Spleen (tissue), 11 donors: ENCODE results near the gene ROGDI. TPM values are rescaled to one million over a fixed set of nuclear protein-coding genes. Genes with fewer than 3 reads are reported as not detected.

Experiments used
- DNase-seq: peaks from one replicate; pipeline ENCODE4 v3.0.0-alpha.2; 2020
- H3K27ac ChIP-seq, 8 donors: fragments of 200-600 bp; sonication (generic) in 7 of 8; 1 replicate in 4 of 8; 2 replicates in 4 of 8; pipeline versions ENCODE4 v1.5.0 to v1.8.0; 2016 to 2021; ENCODE audit warnings: inconsistent platforms in 4 of 8, mild to moderate bottlenecking in 4 of 8, moderate library complexity in 1 of 8
- H3K27me3 ChIP-seq, 7 donors: fragments of 200-600 bp; sonication (generic) in 6 of 7; replicated peaks in 1 of 7; 1 replicate in 4 of 7; 2 replicates in 3 of 7; pipeline versions ENCODE4 v1.5.0 to v1.8.0; 2016 to 2021; ENCODE audit warnings: inconsistent platforms in 3 of 7, mild to moderate bottlenecking in 1 of 7
- H3K36me3 ChIP-seq, 6 donors: fragments of 200-600 bp; sonication (generic) in 5 of 6; 1 replicate in 4 of 6; 2 replicates in 2 of 6; pipeline versions ENCODE4 v1.5.0 to v1.8.0; 2016 to 2021; ENCODE audit warnings: inconsistent platforms in 2 of 6
- H3K4me1 ChIP-seq, 6 donors: fragments of 200-600 bp; sonication (generic) in 5 of 6; 1 replicate in 3 of 6; 2 replicates in 3 of 6; pipeline versions ENCODE4 v1.5.0 to v1.8.0; 2016 to 2021; ENCODE audit warnings: inconsistent platforms in 3 of 6
- H3K4me3 ChIP-seq, 8 donors: fragments of 200-600 bp; sonication (generic) in 7 of 8; 1 replicate in 4 of 8; 2 replicates in 4 of 8; pipeline versions ENCODE4 v1.5.0 to v1.8.0; 2016 to 2021; ENCODE audit warnings: inconsistent platforms in 4 of 8, mild to moderate bottlenecking in 4 of 8, moderate library complexity in 2 of 8
- H3K9me3 ChIP-seq, 8 donors: fragments of 200-600 bp; sonication (generic) in 7 of 8; 1 replicate in 4 of 8; 2 replicates in 4 of 8; pipeline versions ENCODE4 v1.5.0 to v1.8.0; 2016 to 2021; ENCODE audit warnings: inconsistent platforms in 4 of 8
- POLR2A ChIP-seq, 3 donors: fragments of 450-650 bp; IDR thresholded peaks; one replicate each; pipeline ENCODE4 v1.5.1; 2017; ENCODE audit warnings: antibody characterized with exemption in 3 of 3, mild to moderate bottlenecking in 1 of 3
- POLR2AphosphoS5 ChIP-seq, 3 donors: sonication (generic); formaldehyde crosslinking; IDR thresholded peaks; one replicate each; pipeline ENCODE4 v1.5.1; 2017; ENCODE audit warnings: antibody characterized with exemption in 3 of 3
- WGBS, 5 donors: extraction: QIAGEN DNeasy Blood & Tissue Kit in 3 of 5; methylation state at CpG; one replicate each; pipeline versions ENCODE4 v1.1.5 to v1.1.7; 2013 to 2018; 5-methylcytosine and 5-hydroxymethylcytosine counted together
- intact Hi-C: fragments of 100-400 bp; cut with DNase I; formaldehyde crosslinking; loops from one replicate; pipeline ENCODE4 v1.15.0; 2023; ENCODE audit warnings: low total_unique reads
- polyA plus RNA-seq, 3 donors: library from polyadenylated mRNA; stranded (reverse); fragments of 200-250 nt; gene quantifications; one replicate each; pipeline ENCODE4 v1.2.1, GENCODE V29; 2013
- total RNA-seq, 7 donors: library from RNA; depleted of rRNA in 3 of 7; stranded (reverse); fragments of >200 nt in 3 of 7; fragmentation: NEBNext Ultra II Directional in 4 of 7; extraction: Animal tissue kit (Norgen Biotek cat#: 25700) in 4 of 7; gene quantifications; one replicate each; pipeline versions ENCODE4 v1.1.0 to v1.2.1, GENCODE V29; 2016 to 2021
- TF ChIP-seq, protein P1 (sequence below), 11 experiments: fragments of 200-600 bp in 7 of 11; fragments of 450-650 bp in 4 of 11; sonication (generic) in 4 of 11; IDR thresholded peaks in 8 of 11; conservative IDR thresholded peaks in 3 of 11; 1 replicate in 7 of 11; 2 replicates in 4 of 11; pipeline versions ENCODE4 v1.4.0 to v1.8.0; 2016 to 2021; ENCODE audit warnings: antibody characterized with exemption in 11 of 11, inconsistent platforms in 4 of 11, mild to moderate bottlenecking in 1 of 11
- donor health status: healthy with polysubstance abuse.
- donor health status: DM: no; HTN: no; CAD: no; lungs with moderate emphysema.
- donor health status: DM: no; HTN: no; CAD: no.
- donor health status: Bipolar disorder and iron deficiency.
- donor health status: healthy.
- donor health status: DM: no; HTN: no; CAD: no.
- donor health status: DM: yes; HTN: yes; CAD: no.

ROGDI gene
- total and polyA plus RNA-seq, 10 donors: 24.6 to 47.5 (median 31.9) TPM

DNA sequence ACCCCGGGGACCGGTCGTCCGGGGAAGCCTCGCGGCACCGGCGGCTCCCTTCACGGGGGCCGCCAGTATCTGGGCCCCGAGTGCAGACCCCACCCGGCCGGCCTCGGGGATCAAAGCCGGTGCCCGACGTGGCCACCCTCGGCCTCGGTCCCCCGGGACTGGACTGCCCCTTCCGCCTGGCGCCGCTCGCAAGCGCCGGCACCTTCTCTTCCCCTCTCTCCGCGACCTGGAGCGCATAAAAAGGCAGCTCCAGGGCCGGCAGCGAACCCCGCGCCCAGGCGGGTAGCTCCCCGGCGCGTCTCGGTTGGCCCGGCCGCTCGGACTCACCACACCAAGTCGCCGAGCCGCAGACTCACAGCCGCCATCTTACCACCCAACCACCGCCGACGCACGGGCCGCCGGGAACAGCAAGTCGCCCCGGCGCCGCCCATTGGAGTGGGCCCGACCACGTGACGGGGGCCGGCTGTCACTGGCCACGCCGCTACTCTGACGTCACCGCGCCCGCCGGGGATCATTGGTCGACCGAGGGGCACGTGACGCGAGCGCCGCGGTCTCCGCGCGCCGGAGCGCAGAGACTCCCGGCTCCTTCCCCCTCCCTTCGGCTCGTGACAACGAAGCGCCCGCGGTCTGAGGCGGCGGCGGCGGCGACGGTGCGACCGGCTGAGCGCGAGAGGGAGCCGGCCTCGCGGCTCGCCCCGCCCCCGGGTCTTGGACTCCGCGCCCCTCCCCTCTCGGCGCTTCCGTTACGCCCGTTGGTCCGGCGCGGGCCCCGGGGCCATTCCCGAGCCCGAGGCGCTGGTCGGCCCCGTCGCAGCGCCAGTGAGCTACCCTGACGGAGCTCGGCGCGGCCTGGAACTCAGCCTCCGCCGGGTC is 44.7 kb upstream of the ROGDI start, which contains the start of the genes GLYR1 and UBN1:
TSS of gene GLYR1 (minus strand) at position 388 of the 873 bp plus-strand sequence. CDS start at position 365, 23 bp downstream.
TSS of gene UBN1 (plus strand) at position 581 of the 873 bp plus-strand sequence. CDS start 5,437 bp downstream, outside the sequence.
- Histone ChIP-seq H3K36me3 (peaks cover 7 to 35% (median 30%) of the 10 kb centered on the region in 6 donors), H3K27ac (peak within 1 kb of the TSS; percentile 94 to 100 (median 98)), H3K27me3 (no peaks in the 10 kb centered on the region), H3K4me3 (peak within 1 kb of the TSS; percentile 94 to 98 (median 98)), H3K9me3 (no peaks in the 10 kb centered on the region), H3K4me1 (peaks cover 38 to 70% (median 67%) of the 10 kb centered on the region in 6 donors)
- intact Hi-C loops: no loop called here
- TF ChIP-seq, protein P1, sequence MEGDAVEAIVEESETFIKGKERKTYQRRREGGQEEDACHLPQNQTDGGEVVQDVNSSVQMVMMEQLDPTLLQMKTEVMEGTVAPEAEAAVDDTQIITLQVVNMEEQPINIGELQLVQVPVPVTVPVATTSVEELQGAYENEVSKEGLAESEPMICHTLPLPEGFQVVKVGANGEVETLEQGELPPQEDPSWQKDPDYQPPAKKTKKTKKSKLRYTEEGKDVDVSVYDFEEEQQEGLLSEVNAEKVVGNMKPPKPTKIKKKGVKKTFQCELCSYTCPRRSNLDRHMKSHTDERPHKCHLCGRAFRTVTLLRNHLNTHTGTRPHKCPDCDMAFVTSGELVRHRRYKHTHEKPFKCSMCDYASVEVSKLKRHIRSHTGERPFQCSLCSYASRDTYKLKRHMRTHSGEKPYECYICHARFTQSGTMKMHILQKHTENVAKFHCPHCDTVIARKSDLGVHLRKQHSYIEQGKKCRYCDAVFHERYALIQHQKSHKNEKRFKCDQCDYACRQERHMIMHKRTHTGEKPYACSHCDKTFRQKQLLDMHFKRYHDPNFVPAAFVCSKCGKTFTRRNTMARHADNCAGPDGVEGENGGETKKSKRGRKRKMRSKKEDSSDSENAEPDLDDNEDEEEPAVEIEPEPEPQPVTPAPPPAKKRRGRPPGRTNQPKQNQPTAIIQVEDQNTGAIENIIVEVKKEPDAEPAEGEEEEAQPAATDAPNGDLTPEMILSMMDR (IDR thresholded peaks at IDR 0.05 in 8 of 11, conservative IDR thresholded peaks at IDR 0.05 in 3 of 11): peak in 2 of 11 experiments; percentile 7 to 29
- TF ChIP-seq POLR2A (IDR thresholded peaks at IDR 0.05): peak in 1 of 3 donors; percentile 51
- peak; percentile 91 to 96 (median 96) for TF ChIP-seq POLR2AphosphoS5 (IDR thresholded peaks at IDR 0.05)
- 0 to 1% (median 0%) methylated on average over 34 to 126 of the region's 126 CpGs for WGBS, 5 donors
- peak; percentile 99 for DNase-seq

DNA sequence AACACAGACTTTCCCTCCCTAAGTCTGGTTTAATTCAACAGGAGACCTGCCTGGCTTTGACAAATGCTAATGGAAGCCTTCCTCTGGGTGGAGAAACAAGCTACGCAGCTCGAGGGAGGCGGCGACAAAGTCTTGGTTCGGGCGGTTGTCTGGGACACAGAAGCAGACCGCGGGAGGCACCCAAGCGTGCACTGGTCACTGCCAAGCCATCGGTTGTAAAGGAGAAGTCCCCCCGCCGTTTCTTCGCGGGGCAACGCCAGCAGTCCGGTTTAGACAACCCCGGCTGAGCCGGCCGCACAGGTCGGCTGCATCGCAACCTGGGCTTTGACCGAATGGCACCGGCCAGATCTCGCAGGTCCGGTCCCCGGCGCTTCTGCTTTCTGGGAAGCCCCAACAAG is 44.1 kb upstream of the ROGDI start:
- Histone ChIP-seq H3K27ac (peak overlapping the region; percentile 94 to 100 (median 98)), H3K4me3 (peak overlapping the region; percentile 94 to 98 (median 98)), H3K27me3 (no peaks in the 10 kb centered on the region), H3K9me3 (no peaks in the 10 kb centered on the region), H3K36me3 (peaks cover 7 to 41% (median 36%) of the 10 kb centered on the region in 6 donors), H3K4me1 (peaks cover 38 to 64% (median 60%) of the 10 kb centered on the region in 6 donors)
- 0 to 1% (median 0%) methylated on average over 5 to 27 of the region's 27 CpGs for WGBS, 5 donors
- TF ChIP-seq, protein P1 (IDR thresholded peaks at IDR 0.05 in 8 of 11, conservative IDR thresholded peaks at IDR 0.05 in 3 of 11): no peak
- TF ChIP-seq POLR2AphosphoS5 (IDR thresholded peaks at IDR 0.05): no peak
- TF ChIP-seq POLR2A (IDR thresholded peaks at IDR 0.05): no peak
- intact Hi-C loops: no loop called here
- DNase-seq: peak; percentile 92

DNA sequence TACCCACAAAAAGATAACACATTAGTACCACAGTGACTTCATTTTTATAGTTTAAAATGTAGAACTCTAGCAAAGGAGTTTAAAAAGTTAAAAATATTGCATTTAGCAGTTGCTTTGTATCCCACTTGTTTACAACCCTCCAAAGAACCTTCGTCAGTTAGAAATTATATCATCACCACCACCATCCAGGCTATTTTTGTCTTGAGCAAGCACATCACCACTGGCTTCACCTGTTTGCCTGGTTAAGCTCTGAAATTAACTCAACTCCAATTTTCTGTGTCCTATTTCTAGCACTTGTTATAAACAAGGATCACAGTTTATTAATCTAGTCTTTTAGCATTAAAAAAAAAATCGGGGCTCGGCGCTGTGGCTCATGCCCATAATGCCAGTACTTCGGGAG is 38.6 kb upstream of the ROGDI start:
- H3K4me1 ChIP-seq: peaks cover 6 to 25% (median 17%) of the 10 kb centered on the region in 6 donors
- no peaks in the 10 kb centered on the region for H3K27me3 ChIP-seq
- DNase-seq: no peak
- no peaks in the 10 kb centered on the region for H3K9me3 ChIP-seq
- TF ChIP-seq, protein P1 (IDR thresholded peaks at IDR 0.05 in 8 of 11, conservative IDR thresholded peaks at IDR 0.05 in 3 of 11): no peak
- TF ChIP-seq POLR2A (IDR thresholded peaks at IDR 0.05) (no peak), POLR2AphosphoS5 (IDR thresholded peaks at IDR 0.05) (no peak)
- no peak overlapping the region for H3K4me3 ChIP-seq
- 76 to 80% (median 78%) methylated on average over 5 of the region's 5 CpGs for WGBS, 5 donors
- H3K36me3 ChIP-seq: peaks cover 7 to 97% (median 84%) of the 10 kb centered on the region in 6 donors
- intact Hi-C loops: no loop called here
- H3K27ac ChIP-seq: no peak overlapping the region

DNA sequence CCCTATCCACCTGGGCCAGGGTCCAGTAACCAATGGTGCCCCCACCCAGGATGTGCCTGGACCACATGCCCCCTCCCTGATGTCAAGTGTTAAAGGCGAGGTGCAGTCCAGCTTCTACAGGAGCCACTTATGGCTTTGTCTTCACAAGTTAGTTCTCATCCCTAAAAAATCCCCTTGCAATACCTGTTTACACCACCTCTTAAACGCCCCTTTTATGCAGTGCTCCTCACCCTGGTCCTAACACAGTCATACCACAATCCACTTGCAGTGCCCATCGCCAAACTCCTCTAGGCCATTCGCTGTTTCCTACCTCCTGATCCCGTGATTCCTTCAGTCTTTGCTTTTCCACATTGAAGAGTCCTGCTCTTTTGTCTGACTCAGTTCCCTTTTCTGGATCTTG is 37.5 kb upstream of the ROGDI start:
- no peak overlapping the region for H3K4me3 ChIP-seq
- no peak for TF ChIP-seq POLR2A (IDR thresholded peaks at IDR 0.05)
- intact Hi-C loops: no loop called here
- no peak for DNase-seq
- H3K4me1 ChIP-seq: peaks cover 0 to 15% (median 7%) of the 10 kb centered on the region in 6 donors
- peaks cover 7 to 100% (median 83%) of the 10 kb centered on the region in 6 donors for H3K36me3 ChIP-seq
- H3K27me3 ChIP-seq: no peaks in the 10 kb centered on the region
- no peaks in the 10 kb centered on the region for H3K9me3 ChIP-seq
- H3K27ac ChIP-seq: no peak overlapping the region
- WGBS, 5 donors: 90 to 98% (median 93%) methylated on average over 5 of the region's 5 CpGs
